Urothelium cell line (cell line): ENCODE results near the gene POU1F1.
"Not testable (repeated sequence)": the region's sequence is repeated elsewhere in the genome, so short reads cannot be mapped to it uniquely, and the experiment has no call there.

Experiments
- DNase-seq: peaks from one replicate; pipeline ENCODE4 v3.0.0; 2011; ENCODE audit warnings: low spot score, mixed read lengths
- FAIRE-seq: peaks from 2 replicates; lab custom pipeline; 2011; peaks lifted over from hg19 to GRCh38; lab: Jason Lieb, UNC

POU1F1 gene

DNA sequence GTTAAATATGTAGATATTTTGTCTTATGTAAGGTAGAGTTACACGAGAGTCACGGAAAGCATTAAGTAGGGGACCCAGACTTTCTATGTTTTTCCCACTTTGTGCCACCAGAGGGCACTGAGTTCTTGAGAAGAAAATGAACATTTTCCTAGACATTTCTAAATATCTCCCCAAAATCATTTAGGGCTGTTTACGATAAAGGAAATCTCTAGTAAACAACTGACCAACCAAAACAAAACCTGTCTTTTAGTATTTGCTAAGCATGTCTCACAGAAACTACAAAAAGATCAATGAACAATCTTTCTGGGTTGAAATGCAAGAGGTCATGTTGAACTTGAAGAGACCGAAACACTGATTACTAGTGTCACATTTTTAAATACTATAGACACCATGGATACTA lies 16.1 kb downstream of the POU1F1 start:
- FAIRE-seq (no peak), DNase-seq (peak; percentile 20)

DNA sequence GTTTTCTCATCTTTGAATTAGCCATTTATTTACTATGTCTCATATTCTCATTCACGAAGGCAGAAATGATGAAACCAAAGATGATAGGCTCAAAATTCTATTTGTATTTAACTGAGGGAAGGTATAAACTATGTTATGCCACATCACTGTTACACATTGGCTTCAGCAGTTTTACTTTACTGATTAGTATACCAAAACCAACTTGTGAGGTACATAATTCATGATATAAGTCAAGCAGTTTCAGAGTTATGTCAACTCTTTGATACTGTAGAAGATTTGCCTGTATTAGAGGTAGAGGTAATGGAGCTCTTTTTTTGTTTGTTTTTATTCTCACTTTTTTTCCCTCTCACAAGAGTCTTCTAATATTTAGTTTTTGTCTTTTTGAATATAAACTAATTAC lies 26.4 kb downstream of the POU1F1 start:
- DNase-seq = no peak
- no peak for FAIRE-seq

DNA sequence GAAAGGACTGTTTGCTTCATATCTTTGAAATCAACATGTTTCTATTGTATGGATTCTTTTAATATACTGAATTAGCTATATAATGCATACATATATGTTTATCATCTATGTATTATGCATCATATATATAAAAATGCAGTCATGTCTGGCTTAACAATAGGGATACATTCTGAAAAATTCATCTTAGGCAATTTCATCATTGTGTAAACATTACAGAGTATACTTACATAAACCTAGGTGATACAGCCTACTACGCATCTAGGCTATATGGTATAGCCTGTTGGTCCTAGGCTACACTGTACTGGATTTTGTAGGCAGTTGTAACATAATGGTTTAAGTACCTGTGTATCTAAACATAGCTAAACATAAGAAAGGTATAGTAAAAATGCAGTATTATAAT lies 27.6 kb downstream of the POU1F1 start:
- DNase-seq (no peak), FAIRE-seq (no peak)

DNA sequence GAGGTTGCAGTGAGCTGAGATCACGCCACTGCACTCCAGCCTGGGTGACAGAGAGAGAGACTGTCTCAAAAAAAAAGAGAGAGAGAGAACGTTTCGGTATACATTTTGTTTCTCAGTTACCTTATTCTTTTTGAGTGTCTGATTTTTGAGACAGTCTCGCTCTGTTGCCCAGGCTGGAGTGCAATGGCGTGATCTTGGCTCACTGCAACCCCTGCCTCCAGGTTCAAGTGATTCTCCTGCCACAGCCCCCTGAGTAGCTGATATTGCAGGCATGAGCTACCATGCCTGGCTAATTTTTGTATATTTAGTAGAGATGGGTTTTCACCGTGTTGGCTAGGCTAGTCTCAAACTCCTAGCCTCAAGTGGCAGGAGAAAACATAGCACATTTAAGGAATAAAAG lies 28.2 kb downstream of the POU1F1 start:
- DNase-seq, FAIRE-seq: not testable (repeated sequence)

DNA sequence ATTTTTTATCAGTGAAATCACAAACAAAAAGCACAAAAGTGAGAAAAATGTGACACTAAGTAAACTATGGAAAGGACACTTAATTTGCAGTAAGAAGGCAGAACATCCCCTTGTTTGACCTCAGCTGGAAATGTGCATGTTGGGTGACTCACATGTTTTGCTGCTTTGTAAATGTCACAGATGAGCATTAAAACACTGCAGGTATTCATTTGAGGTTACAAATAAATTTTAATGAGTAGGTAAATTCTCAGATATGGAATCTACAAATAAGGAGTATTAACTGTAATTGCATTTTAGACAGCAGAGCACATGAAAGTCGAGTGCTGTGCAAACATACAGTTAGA lies 29.0 kb downstream of the POU1F1 start:
- FAIRE-seq (no peak), DNase-seq (no peak)

DNA sequence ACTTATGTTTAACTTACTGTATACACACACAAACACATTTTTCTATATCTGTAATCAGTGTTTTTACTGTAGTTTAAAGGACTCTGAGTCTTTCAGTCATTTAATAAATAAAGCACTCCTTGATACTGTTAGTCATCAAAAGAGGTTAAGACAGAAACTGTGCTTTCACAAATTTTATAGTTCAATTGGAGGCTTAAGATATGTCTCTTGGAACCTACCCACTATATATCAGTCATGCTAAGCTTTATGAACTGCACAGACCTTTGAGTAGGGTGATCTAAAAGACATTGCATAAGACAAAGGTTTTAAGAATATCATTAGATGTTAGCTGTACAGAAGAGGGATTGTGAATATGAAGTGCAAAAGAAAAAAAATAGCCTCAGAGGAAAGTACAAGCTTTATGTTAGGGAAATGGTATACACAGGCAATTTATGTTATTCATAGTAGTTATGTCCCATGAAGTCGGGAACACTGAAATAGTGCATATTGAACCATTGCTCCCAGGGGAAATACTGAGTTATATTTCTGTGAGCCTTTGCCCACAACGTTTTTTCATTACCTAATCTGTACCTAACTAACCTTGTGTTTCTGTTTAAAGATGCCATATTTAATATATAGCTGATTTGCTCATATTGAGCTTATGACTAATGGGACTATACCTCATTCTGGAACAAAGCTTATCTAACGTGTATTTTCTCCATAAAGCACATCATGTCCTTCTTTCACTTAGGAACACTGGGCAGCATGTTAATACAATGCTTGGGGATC lies 29.5 kb downstream of the POU1F1 start:
- no peak for FAIRE-seq
- DNase-seq = no peak

DNA sequence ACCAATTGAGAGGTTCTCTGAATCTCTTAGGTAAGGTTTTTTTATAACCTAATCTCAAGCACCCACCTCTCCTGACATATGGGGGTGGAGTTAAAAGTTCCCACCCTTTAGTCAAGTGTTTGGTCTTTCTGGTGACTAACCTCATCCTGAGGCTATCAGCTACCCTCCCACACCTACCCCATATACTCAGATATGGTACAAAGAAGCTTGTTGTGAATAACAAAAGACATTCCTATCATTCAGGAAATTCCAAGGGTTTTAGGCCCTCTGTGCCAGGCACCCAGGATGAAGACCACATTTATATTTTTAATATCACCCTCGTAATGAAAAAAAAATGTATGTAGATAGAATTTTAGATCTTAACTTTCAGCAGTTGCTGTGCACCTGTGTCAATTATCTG lies 40.3 kb downstream of the POU1F1 start:
- no peak for FAIRE-seq
- DNase-seq = no peak

DNA sequence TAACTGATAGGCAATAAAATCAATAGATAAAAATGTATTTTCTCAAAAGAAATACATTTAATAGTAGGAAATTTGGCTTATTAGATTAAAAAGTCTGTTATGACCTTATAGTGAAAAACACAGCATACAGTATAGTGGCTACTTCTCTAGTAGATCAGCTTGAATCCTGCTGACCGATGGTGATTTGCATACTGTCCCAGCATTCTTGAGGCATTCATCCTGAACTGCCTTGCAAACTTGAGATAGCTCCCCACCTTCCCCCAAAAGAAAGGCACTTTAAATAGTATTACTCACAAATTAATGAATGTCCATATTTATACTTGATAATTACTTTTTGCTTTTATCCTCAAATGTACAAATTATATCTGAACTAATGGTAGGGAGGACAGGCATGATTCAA lies 42.6 kb downstream of the POU1F1 start:
- FAIRE-seq (no peak), DNase-seq (no peak)

DNA sequence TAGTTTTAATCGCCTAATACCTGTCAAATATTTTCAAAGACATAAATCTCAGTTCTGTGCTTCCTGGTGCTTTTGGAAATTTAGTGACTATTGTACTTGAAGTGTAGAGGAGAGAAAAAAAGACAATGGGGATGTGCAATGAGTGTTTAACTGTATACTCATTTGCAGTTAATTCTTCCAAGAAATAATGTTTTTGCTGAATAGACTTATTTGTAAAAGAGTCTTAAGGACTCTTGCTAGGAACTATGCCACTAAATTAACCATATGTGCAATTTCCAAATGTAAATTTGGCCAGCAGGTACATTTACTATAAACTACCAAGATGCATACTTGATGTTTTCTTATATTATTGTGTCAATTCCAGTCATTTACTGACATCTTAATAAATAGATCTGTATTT lies 47.3 kb downstream of the POU1F1 start:
- FAIRE-seq (no peak), DNase-seq (no peak)

DNA sequence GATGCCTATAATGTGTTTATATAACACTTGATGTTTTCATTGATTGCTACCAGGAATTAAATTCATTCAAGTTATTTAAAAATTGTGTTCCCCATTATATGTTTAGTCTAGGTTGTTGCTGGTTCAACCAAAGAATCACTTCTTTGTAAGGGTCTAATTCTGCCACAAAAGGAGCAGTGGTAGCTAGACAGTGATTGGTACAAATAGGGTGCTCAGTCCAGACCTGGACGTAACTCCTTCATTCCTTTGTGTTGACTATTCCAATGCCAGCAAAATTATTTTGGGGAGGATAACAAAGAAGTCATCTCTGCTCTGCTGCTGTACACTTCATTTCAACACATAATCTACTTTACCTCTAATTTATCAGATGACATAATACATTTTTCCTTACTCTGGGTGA lies 48.1 kb downstream of the POU1F1 start:
- FAIRE-seq (no peak), DNase-seq (peak; percentile 11)

DNA sequence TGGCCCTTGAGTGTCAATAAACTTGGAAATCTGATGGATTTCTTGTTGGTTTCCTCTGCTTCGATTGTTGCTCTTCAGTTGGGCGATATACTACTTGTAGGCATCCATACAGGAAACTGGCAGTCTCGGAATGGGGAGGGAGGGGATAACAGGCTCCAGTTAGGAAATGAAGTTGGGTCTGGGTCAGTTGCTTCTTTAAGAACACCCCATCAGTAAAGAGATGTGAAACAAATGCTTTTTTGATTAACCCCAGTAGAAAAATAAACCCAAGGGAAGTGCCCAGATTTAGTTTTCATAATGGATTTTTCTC lies 48.6 kb downstream of the POU1F1 start:
- FAIRE-seq (no peak), DNase-seq (no peak)

DNA sequence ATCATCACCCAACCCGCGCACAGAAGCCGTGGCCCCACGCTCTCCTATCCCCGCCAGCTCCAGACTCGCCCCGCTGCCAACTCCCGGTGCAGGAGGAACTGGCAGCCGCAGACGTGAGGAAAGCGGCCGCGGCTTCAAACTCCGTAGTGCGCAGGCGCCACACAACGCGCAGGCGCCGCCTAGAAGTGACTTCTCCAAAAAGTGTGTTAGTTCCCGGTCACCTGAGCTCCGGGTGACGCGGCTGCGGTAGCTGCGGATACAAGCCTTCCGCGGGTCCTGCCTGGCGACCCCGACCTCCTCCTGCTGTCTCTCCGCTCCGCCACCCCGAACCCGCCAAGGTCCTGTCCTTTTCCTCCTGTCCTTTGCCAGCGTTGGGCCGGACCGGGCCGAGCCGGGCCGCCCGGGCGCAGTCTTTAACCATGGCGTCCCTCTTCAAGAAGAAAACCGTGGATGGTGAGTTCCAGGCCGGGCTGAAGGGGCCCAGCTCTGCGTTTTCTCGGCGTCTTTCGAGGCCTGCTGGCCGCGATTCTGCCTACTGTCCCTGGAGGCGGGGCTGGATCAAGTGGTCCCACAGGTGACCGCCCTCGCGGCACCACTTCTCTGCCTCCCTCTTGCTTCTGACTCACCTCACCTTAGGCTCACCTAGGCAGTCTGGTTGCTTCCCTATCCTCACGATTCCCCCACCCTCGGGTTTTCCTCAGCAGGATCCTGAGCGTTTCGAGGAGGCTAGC lies 49.1 kb downstream of the POU1F1 start, which contains the start of gene CHMP2B:
Gene CHMP2B (plus strand): TSS at position 206 of the 731 bp plus-strand sequence. CDS start 214 bp downstream, at position 420.
- DNase-seq (peak; percentile 92), FAIRE-seq (no peak)

DNA sequence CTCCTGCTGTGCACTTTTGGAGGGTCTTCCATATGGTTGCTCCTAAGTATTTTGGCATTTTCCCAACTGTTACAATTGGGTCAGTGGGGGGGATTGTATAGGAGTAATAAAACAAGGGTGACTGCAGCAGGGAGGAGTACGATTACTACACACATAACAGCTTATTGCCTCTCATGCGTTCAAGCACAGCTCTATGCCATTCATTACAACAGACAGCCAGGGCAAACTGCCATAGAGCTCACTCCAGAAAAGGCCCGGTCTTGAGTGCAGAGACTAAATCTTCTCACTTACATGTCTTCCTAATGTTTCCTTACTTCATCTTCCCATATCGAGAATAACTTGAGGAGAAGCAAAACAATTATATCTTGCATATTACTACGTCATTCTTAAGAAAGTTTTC lies 50.7 kb downstream of the POU1F1 start:
- FAIRE-seq (no peak), DNase-seq (no peak)

DNA sequence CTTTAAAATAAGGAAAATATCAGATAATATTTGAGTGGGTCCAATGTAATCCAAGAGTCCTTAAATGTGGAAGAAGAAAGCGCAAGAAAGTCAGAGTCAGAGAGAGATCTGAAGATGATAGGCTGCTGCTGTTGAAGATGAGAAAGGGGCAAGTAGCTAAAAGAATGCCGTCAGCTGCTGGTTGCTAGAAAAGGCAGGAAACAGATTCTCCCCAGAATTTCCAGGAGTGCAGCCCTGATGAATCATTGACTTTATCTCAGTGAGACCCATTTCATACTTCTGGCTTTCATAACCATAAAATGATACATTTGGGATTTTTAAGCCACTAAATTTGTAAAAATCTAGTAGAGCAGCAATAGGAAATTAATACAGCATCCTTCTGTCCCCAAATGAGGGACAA lies 56.8 kb downstream of the POU1F1 start:
- no peak for FAIRE-seq
- no peak for DNase-seq

DNA sequence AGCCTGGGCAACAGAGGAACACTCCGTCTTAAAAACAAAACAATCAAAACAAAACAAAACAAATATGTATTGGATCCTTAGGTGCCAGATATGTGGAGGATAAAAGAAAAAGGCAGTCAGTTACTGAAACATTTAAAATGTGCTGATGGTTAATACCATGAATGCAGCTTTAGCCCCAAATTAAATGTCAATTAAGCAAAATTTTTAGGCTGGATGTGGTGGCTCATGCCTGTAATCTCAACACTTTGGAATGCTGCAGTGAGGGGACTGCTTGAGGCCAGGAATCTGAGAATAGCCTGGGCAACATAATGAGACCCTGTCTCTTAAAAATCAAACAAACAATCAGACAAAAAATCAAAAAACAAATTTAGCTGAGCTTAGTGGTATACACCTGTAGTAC lies 57.8 kb downstream of the POU1F1 start:
- DNase-seq = no peak
- no peak for FAIRE-seq
